Neural cell (in vitro differentiated cells): ENCODE data around the gene CELF4. TPM values are rescaled to one million over a fixed set of nuclear protein-coding genes. Genes with fewer than 3 reads are reported as not detected.

Source experiments
- H2AFZ ChIP-seq: fragments of 200-600, 300-800 bp; sonication (generic), shearing (Covaris generic); 2 replicates; pipeline ENCODE4 v1.6.0; 2014; ENCODE audit warnings: low read depth, mild to moderate bottlenecking, antibody characterized with exemption, low read length, moderate library complexity
- H3F3A ChIP-seq: fragments of 200-600 bp; shearing (Covaris generic); 2 replicates; pipeline ENCODE4 v1.6.1; 2016; ENCODE audit warnings: mild to moderate bottlenecking, moderate library complexity, mixed read lengths, antibody characterized with exemption, low read length; ENCODE audit not compliant: insufficient read depth, poor library complexity, severe bottlenecking
- H3K27ac ChIP-seq: fragments of 200-600, 300-800 bp; sonication (generic), shearing (Covaris generic); 2 replicates; pipeline ENCODE4 v1.5.1; 2014; ENCODE audit warnings: mild to moderate bottlenecking, low read length, moderate library complexity
- H3K27me3 ChIP-seq: fragments of 300-800, 200-600 bp; sonication (generic), shearing (Covaris generic); 2 replicates; pipeline ENCODE4 v1.6.0; 2014; ENCODE audit warnings: mild to moderate bottlenecking, low read depth, low read length, moderate library complexity; ENCODE audit not compliant: insufficient read depth
- H3K36me3 ChIP-seq: fragments of 300-800, 200-600 bp; sonication (generic), shearing (Covaris generic); 2 replicates; pipeline ENCODE4 v1.5.1; 2014; ENCODE audit warnings: mild to moderate bottlenecking, antibody characterized with exemption, low read length, moderate library complexity; ENCODE audit not compliant: insufficient read depth
- H3K4me2 ChIP-seq: fragments of 300-800, 200-600 bp; sonication (generic), shearing (Covaris generic); 2 replicates; pipeline ENCODE4 v1.6.0; 2014; ENCODE audit warnings: mild to moderate bottlenecking, low read length
- H3K4me3 ChIP-seq: fragments of 300-800, 200-600 bp; sonication (generic), shearing (Covaris generic); 2 replicates; pipeline ENCODE4 v1.5.1; 2014; ENCODE audit warnings: mild to moderate bottlenecking, low read length, moderate library complexity
- H3K79me2 ChIP-seq: fragments of 200-600 bp; shearing (Covaris generic); replicated peaks from 2 replicates; pipeline ENCODE4 v1.6.0; 2014; ENCODE audit warnings: mild to moderate bottlenecking, low read length, moderate library complexity; ENCODE audit not compliant: insufficient read depth
- H3K9ac ChIP-seq: fragments of 300-800, 200-600 bp; sonication (generic), shearing (Covaris generic); 2 replicates; pipeline ENCODE4 v1.6.1; 2016; ENCODE audit warnings: mild to moderate bottlenecking, low read length, mixed read lengths
- H3K9me2 ChIP-seq: fragments of 200-600 bp; shearing (Covaris generic); 2 replicates; pipeline ENCODE4 v1.6.1; 2016; ENCODE audit warnings: mild to moderate bottlenecking, low read length, mixed read lengths; ENCODE audit not compliant: insufficient read depth
- H3K9me3 ChIP-seq: fragments of 200-600, 300-800 bp; sonication (generic), shearing (Covaris generic); 2 replicates; pipeline ENCODE4 v1.6.1; 2016; ENCODE audit warnings: mild to moderate bottlenecking, mixed run types, low read length, moderate library complexity, mixed read lengths
- H4K20me1 ChIP-seq: fragments of 200-600 bp; shearing (Covaris generic); 2 replicates; pipeline ENCODE4 v1.6.1; 2016; ENCODE audit warnings: mild to moderate bottlenecking, mixed run types; ENCODE audit not compliant: insufficient read depth
- EP300 ChIP-seq: fragments of 450-650 bp; conservative IDR thresholded peaks from 2 replicates; pipeline ENCODE4 v1.6.1; 2014; ENCODE audit warnings: antibody characterized with exemption, mild to moderate bottlenecking, moderate library complexity; ENCODE audit not compliant: poor library complexity, severe bottlenecking
- EZH2 ChIP-seq: fragments of 200-600, 300-800 bp; shearing (Covaris generic), sonication (generic); IDR thresholded peaks from 2 replicates; pipeline ENCODE4 v1.6.1; 2014; ENCODE audit warnings: antibody characterized with exemption, low read length, borderline replicate concordance, mild to moderate bottlenecking; ENCODE audit not compliant: insufficient read depth, poor library complexity, severe bottlenecking
- MXI1 ChIP-seq: fragments of 450-650 bp; conservative IDR thresholded peaks from 2 replicates; pipeline ENCODE4 v1.6.1; 2014; ENCODE audit warnings: antibody characterized with exemption, mild to moderate bottlenecking; ENCODE audit not compliant: poor library complexity, severe bottlenecking
- POLR2AphosphoS5 ChIP-seq: IDR thresholded peaks from 2 replicates; pipeline ENCODE4 v1.6.1; 2012
- RAD21 ChIP-seq: fragments of 450-650 bp; conservative IDR thresholded peaks from 2 replicates; pipeline ENCODE4 v1.6.1; 2014; ENCODE audit warnings: antibody characterized with exemption, mild to moderate bottlenecking, moderate library complexity
- SMC3 ChIP-seq: fragments of 450-650 bp; conservative IDR thresholded peaks from 2 replicates; pipeline ENCODE4 v1.6.1; 2014; ENCODE audit warnings: antibody characterized with exemption, mild to moderate bottlenecking, moderate library complexity; ENCODE audit not compliant: poor library complexity
- TAF1 ChIP-seq: IDR thresholded peaks from 2 replicates; pipeline ENCODE4 v1.6.1; 2012; ENCODE audit warnings: low read depth
- polyA plus RNA-seq: library from polyadenylated mRNA; depleted of rRNA; stranded (reverse); fragments of >200 nt; gene quantifications from 2 replicates; pipeline ENCODE4 v1.2.3, GENCODE V29; 2014
- TF ChIP-seq, protein P1 (sequence below): fragments of 450-650 bp; IDR thresholded peaks from 2 replicates; pipeline ENCODE4 v1.5.1; 2014; ENCODE audit warnings: antibody characterized with exemption, mild to moderate bottlenecking, moderate library complexity; ENCODE audit not compliant: poor library complexity, severe bottlenecking
- TF ChIP-seq, protein P2 (sequence below): IDR thresholded peaks from 2 replicates; pipeline ENCODE4 v1.6.1; 2012; ENCODE audit warnings: borderline replicate concordance

The CELF4 gene
- polyA plus RNA-seq, 1 donor from 2014 or later = 191 TPM

DNA sequence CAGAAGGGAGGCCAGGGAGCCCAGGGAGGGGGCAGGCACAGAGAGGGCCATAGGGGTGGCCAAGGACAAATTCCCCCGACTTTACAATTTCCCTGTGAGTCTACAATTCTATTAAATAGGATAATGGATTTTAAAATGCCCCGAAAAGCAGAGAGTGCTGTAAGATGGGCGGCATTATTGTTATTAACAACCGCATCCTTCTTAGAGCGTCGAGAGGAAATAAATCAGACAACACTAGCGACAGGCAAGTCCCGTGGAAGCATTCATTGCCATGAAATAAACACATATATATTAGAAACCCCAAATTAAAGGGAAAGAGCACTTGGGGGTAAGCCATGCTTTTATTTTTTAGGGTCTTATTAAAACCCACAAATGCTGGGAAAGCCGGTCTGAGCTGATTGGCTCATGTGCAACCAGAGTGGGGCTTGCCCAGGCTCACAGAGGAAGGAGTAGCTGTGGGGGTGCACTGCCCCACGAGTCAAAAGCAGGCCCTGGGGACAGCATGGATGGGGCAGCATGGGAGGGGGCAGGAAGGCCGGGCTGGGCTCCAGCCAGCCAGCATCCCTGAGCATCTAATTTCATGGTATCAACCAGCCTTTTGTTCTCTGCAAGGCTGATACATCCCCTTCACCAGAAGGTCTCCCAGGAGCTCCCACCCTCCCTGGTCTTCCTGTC lies 187.1 kb downstream of the CELF4 start:
- Histone ChIP-seq H3K4me3 (no peak overlapping the region), H3K9ac (no peak overlapping the region), H2AFZ (no peak overlapping the region), H3K9me3 (no peaks in the 10 kb centered on the region), H3K36me3 (no peaks in the 10 kb centered on the region), H3K9me2 (no peaks in the 10 kb centered on the region), H4K20me1 (no peaks in the 10 kb centered on the region), H3K27ac (no peak overlapping the region), H3K4me2 (no peak overlapping the region), H3K27me3 (no peaks in the 10 kb centered on the region), H3F3A (no peaks in the 10 kb centered on the region), H3K79me2 (no peaks in the 10 kb centered on the region)
- TF ChIP-seq SMC3 (no peak), MXI1 (no peak), RAD21 (no peak), TAF1 (no peak), EP300 (no peak), POLR2AphosphoS5 (no peak), EZH2 (no peak)
- TF ChIP-seq, protein P1, sequence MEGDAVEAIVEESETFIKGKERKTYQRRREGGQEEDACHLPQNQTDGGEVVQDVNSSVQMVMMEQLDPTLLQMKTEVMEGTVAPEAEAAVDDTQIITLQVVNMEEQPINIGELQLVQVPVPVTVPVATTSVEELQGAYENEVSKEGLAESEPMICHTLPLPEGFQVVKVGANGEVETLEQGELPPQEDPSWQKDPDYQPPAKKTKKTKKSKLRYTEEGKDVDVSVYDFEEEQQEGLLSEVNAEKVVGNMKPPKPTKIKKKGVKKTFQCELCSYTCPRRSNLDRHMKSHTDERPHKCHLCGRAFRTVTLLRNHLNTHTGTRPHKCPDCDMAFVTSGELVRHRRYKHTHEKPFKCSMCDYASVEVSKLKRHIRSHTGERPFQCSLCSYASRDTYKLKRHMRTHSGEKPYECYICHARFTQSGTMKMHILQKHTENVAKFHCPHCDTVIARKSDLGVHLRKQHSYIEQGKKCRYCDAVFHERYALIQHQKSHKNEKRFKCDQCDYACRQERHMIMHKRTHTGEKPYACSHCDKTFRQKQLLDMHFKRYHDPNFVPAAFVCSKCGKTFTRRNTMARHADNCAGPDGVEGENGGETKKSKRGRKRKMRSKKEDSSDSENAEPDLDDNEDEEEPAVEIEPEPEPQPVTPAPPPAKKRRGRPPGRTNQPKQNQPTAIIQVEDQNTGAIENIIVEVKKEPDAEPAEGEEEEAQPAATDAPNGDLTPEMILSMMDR = no peak
- TF ChIP-seq, protein P2, sequence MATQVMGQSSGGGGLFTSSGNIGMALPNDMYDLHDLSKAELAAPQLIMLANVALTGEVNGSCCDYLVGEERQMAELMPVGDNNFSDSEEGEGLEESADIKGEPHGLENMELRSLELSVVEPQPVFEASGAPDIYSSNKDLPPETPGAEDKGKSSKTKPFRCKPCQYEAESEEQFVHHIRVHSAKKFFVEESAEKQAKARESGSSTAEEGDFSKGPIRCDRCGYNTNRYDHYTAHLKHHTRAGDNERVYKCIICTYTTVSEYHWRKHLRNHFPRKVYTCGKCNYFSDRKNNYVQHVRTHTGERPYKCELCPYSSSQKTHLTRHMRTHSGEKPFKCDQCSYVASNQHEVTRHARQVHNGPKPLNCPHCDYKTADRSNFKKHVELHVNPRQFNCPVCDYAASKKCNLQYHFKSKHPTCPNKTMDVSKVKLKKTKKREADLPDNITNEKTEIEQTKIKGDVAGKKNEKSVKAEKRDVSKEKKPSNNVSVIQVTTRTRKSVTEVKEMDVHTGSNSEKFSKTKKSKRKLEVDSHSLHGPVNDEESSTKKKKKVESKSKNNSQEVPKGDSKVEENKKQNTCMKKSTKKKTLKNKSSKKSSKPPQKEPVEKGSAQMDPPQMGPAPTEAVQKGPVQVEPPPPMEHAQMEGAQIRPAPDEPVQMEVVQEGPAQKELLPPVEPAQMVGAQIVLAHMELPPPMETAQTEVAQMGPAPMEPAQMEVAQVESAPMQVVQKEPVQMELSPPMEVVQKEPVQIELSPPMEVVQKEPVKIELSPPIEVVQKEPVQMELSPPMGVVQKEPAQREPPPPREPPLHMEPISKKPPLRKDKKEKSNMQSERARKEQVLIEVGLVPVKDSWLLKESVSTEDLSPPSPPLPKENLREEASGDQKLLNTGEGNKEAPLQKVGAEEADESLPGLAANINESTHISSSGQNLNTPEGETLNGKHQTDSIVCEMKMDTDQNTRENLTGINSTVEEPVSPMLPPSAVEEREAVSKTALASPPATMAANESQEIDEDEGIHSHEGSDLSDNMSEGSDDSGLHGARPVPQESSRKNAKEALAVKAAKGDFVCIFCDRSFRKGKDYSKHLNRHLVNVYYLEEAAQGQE = no peak

DNA sequence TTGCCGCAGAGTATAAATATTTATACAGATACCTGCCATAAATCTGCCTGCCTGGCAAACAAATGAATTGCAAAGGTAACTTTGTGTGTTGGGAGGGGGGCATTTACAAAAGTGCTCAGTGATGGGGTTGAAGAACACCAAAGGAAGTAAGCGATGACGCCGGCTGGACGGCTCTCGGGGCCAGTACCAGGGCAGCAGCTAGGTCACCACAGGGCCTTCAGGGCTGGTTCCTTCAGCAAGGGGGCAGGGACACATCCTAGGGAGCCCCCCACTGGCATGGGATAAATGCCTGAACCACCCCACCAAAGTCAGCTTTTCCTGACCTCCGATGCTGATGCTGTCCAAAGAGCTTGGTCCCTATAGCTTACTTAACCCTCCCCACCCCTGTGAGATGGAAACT lies 190.4 kb downstream of the CELF4 start:
- no peaks in the 10 kb centered on the region for H3K9me2 ChIP-seq
- no peaks in the 10 kb centered on the region for H3F3A ChIP-seq
- H2AFZ ChIP-seq = no peak overlapping the region
- no peaks in the 10 kb centered on the region for H3K36me3 ChIP-seq
- no peaks in the 10 kb centered on the region for H3K79me2 ChIP-seq
- no peaks in the 10 kb centered on the region for H3K27me3 ChIP-seq
- no peak for TF ChIP-seq SMC3
- TF ChIP-seq, protein P1 = no peak
- TF ChIP-seq TAF1 = no peak
- TF ChIP-seq EZH2 = no peak
- TF ChIP-seq POLR2AphosphoS5 = no peak
- TF ChIP-seq MXI1 = no peak
- no peak for TF ChIP-seq RAD21
- TF ChIP-seq EP300 = no peak
- TF ChIP-seq, protein P2 = no peak
- H3K4me2 ChIP-seq = no peak overlapping the region
- no peak overlapping the region for H3K27ac ChIP-seq
- no peaks in the 10 kb centered on the region for H3K9me3 ChIP-seq
- H4K20me1 ChIP-seq = peaks cover 7% of the 10 kb centered on the region
- H3K4me3 ChIP-seq = no peak overlapping the region
- no peak overlapping the region for H3K9ac ChIP-seq
